HPDE6-E6E7 (cell line): ENCODE data around the gene MCF2L.

Source experiments
- DNase-seq: peaks from one replicate; pipeline ENCODE4 v3.0.0; 2011; ENCODE audit warnings: missing footprints; ENCODE audit errors: extremely low spot score

Gene MCF2L

DNA sequence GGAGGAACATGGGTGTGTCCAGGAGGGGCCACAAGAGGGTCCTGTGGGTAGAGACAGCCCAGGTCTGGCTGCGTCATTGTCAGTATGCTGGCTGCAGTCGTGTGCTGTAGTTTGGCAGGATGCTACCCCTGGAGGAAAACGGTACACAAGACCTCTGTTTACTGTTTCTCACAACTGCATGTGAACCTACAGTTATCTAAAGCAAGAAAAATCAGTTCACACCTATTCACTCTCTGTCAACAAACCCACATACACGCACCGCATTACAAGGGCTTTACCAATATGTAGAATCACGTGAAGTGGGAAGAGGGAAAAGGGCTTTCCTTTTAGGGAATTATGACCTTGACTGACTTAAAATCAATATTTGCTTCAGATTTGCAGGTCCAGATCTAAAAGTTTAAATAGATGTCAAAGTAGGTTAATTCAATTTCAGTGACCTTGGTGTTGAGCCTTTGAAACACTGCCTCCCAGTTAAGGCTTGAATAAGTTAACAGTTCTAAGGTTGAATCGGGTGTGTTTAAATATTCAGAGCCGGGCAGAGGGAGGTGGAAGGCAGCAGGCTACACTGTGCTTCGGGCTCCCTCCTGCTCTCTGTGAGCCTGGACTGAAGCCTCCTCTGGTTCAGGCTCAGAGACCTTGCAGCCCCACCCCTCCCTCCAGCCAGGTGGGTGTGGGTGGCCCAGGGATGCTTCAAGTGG, 17.2 kb upstream of the MCF2L start:
- DNase-seq = no peak

DNA sequence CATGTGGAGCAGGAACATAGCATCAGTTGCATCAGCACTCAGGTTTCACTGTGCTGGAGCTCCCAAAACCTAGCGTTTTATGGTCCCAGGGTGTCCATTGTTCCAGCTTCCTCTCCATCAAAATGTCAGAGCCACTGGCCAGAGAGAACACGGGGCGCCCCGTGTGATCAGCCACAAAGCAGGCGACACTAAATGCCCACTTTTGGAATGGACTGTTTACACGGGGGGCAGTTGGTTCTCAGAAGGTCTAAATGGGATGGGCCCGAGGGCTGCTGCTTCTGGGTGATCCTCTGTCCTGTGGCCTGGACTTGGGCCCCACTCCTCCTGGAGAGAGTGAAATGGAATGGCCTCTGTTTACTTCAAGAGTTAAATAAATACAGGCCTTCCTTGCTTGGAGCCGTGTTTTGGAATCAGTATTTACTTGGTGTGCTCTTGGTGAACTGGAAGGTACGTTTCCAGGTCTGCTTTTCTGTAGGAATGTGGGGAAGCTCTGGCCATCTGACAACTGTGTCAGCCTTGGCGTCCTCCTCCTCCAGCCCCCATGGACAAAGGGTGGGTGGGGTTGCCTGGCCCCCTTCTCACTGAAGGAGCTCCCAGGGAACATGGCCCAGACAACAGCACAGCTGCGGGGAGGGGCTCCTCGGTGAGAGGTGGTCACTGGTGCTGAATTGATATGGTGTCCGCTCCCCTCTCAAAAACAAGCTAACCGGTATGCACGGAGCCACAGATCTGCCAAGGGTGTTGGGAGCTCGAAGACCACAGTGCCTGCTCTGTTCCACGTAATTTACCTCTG, 16.1 kb upstream of the MCF2L start:
- DNase-seq = no peak

DNA sequence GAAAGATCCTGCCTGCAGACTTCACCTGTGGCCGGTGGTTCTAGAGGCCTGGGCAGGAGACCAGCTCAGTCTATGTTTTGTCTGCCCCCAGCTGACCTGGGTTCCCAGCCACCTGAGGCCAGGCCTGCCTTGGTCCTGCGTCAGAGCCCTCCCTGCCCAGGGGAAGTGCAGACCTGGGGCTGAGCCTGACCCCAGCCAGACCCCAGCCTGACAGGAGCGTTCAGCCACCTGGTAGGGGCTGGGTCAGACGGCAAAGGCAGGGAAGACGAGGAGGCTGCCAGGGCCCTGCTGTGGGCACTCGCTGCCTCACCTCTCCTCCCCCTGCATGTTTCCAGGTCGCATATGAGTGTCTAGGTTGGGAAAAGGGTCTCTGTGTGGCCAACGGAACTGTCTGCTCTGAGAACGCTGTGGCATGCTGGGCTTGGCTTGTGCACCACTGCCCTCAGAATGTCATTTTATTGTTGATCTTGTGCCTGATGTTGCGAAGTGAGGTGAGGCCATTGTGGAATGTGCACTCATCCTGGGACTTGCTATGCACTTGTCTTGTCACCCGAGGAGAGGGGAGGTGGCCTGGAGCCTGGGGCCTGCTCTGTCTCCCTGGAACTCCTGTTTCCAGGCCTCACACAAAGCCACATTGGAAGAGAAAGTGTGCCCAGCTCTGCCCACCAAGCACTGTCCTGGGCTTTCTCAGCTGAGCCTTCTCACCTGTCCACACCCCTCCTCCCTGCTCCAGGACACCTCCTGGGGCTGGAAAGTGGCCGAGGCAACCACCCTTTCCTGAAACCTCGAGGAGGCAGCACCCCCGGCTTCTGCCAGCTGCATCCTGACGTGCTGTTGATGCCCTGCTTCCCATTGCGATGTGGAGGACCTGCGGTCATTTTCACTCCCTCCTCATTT, 15.2 kb upstream of the MCF2L start:
- DNase-seq = no peak

DNA sequence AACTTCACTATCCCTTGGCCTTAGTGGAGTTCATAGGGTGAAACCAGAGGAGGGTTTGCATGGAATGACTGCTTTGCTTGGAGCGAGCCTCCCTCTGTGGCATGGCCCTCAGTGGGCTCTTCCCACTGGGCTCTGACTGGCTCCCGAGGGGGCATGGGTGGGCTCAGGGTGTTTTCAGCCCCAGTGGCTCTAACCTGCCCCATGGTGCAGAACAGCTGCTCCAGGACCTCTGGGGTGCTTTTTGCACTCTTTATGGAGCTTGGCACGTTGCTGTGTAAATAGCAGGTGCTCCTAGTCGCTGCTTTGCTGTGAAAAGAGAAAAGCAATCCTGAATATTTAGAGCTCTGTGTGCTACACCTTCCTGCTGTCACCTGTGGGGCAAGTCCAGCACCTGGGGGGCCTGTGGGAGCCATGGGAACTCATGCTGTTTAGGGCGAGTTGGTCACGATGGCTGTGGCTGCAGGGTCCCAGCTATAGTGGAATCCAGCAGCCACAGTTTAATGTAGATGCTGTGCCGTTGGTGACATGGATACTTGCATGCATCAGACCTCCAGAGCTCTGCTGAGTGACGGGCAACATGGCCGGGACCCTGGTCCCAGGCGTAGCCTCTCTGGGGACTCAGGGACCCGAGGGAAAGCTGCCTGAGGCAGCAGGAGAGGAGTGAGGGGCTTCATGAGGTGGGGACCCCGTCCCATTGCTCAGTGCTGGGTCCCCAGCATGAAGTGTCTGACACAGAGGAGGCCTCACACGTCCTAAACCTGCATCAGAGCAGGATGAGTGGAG, 14.3 kb upstream of the MCF2L start:
- no peak for DNase-seq

DNA sequence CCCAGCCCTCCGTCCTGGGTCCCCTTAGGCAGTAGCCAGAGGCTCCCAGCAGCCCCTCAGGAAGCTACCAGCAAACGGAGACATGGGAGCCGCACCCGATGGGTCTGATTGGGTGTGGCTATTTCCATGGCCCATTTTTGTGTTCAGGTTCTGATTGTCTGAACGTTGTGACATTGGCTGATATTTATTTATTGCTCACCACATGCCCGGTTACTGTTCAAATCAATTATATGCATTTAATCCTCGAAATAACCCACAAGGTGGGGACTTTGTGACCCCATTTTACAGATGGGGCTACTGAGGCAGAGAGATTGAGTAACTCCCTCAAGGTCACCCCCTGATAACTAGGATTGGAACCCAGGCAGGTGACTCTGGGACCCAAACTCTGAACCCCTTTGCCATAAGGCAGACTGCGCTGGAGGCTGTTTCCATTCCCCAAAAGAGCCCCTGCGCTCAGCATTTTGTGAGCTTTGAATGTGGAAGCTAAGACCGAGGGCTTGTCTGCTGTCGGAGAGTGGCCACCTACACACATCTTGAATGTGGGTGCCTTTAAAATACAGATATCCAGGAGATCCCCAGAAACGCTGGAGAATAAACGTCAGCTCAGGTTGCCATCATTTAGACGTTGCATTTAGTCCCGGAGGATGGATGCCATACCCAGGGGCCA, 13.6 kb upstream of the MCF2L start:
- no peak for DNase-seq

DNA sequence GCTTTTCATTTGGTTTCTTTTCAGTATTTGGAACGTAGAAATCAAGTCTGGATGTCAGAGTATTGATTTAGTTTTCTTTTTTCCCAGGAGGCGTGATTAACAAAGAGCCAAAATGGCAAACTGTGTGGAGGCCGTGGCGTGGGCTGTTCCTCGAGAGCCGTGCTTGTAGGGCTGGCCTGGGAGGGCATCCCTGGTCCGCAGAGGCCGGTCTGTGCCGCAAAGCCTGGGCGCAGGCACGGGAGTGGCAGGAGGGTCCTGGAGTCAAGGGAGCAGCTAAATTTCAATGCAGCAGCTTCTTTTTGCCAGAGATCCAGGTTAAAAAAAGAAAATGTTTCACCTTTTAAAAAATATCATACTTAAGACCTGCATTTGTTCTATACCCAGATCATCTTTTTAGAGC, 13.1 kb upstream of the MCF2L start:
- no peak for DNase-seq

DNA sequence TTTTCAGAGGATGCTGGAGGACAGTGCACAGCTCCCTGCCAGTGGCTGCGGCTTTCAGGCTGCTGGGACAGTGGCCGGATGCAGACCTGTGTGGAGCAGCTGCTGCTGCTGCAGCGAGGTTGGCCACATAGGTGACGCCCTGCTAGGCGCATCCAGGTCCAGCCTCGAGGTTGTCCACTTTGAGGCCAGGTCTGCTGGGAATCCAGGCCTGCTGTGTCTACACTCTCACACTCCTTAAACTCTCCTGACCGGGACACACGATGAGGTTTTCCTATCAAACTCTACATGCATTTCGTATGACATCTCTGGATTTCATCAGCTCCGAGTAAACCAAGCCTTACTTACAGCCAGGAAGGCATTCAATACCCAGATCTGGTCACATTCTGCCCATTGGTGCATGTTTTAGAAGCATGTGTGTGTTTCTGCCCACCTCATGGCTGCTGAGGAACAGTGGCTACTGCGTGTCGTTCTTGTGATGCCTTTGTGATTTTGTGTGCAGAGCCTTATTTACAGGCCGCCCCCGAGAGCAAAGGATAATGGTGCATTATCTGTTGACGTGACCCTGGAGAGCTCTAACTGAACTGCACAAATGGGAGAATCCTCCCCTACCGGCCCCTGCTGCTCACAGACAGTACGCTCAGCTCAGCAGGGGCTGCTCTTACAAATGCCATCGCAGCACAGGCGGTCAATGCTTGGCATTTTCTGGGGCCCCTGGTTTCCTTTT, 12.3 kb upstream of the MCF2L start:
- no peak for DNase-seq

DNA sequence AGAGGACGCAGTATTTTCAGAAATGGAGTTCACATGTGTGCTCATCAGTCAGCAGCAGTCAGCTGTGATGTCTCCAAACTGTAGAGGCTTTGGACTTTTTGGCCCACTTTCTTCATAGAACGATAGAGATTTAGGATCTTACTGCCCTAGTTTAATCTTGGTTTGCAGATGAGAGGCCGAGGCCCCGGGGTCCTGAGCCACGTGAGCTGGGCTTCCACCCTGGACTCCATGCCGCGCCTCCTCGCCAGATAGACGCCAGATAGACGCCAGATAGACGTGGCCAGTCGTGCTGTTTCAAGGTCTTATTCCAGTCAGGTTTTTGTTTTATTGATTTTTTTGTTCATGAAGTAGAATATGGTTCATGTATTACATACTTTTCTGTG, 11.7 kb upstream of the MCF2L start:
- no peak for DNase-seq

DNA sequence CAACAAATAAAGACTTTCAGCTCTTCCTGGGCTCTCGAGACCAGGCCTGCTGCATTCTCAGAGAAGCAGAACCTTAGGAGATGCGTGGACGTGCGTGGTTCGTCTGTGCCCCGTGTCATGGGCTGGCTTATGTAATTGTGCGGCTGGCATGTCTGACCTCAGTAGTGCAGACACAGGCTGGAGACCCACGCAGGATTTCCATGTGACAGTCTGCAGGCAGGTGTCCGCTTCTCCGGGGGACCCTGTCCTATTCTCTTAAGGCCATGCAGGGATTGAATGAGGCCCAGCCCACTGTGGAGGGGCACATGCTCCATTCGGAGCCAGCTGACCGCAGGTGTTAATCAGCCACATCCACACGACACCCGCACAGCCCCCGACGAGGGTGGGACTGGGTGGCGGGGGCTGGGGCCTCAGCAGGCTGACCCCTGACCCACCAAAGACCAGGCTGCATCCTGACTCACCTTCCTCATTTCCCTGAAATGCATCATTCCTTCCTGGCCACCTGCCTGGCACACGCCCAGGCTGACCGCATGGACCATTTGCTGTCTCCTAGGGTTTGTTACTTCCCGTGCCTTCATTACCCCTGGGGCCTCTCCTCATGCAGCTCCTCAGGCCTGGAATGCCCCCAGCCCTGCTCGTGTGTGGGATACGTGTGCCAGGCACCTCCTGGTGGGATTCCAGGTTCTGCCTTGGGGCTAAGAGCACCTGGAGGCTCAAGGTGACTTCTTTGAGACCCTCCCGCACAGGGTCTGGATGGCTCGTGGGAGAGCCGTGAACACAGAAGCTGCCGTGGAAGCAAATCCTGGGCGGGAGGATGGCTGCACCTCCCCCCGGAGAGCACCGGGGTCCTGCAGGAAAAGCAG, 10.7 kb upstream of the MCF2L start:
- DNase-seq = no peak

DNA sequence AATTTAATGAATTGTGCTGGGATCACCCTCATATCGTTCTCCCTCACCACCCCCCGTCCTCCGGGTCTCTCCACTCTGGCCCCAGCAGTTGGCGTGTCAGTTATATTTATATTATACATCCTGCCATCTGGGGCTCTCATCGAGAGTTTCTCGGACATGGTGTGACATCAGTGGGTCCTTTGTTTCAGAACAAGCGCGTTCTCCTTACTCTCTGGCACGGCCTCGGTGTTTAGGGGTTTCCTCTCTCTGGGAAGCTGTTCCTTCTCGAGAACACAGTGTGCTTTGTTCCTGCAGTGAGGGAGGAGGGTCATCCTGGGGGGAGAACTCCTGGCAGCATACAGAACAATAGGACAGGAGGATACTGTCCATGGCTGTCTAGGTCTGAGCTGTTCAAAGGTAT, 9.8 kb upstream of the MCF2L start:
- no peak for DNase-seq

DNA sequence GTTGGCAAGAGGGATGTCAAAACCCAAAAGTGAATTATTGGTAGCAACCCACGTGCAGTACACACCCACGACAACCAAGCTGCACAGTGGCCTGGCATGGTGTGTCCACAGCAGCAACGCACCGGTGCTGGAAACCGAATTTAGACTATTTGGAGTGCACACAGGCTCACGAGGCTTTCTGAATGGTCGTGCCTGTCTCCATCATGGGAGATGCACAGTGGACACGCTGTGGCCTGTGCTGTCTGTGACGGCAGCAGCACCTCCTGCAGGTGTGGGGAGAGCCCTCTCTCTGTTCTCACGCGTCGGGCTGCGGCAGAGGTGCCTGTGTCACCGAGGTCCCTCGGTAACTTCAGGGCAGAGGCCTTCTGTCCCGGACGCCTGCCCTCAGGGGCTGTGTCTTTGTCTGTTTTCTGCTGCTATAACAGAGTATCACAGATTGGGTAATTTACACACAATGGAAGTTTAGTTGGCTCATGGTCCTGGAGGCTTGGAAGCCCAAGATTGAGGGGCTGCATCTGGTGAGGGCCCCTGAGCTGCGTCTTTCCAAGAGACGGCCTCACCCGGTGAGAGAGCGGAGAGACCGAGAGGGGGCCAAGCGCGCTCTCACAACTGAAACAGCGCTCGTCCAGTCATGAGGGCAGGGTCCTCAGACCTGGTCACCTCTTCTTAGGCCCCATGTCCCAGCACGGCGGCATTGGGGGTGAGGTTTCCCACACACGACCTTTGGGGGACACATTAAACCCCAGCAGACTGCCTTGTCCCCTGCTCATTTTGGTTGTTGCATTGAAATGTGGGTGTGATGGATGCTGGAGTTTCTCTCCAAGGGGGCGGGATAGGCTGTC, 9.1 kb upstream of the MCF2L start:
- no peak for DNase-seq

DNA sequence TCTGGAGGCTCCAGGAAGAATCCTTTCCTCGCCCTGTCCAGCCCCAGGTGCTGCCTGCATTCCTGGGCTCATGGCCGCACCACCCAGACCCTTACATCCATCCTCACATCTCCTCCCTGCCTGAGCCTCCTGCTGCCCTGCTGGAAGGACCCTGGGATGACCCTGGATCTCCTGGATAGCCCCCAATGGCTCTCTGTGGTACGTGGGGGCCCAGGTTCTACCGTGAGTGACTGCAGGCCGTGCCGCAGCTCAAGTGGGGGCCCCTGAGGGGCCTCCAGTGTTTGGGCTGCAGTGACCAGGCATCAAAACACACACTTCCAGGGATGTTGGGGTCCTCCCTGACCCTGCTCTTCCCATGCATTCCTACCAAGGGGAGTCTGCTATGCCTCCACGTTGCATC, 8.3 kb upstream of the MCF2L start:
- no peak for DNase-seq

DNA sequence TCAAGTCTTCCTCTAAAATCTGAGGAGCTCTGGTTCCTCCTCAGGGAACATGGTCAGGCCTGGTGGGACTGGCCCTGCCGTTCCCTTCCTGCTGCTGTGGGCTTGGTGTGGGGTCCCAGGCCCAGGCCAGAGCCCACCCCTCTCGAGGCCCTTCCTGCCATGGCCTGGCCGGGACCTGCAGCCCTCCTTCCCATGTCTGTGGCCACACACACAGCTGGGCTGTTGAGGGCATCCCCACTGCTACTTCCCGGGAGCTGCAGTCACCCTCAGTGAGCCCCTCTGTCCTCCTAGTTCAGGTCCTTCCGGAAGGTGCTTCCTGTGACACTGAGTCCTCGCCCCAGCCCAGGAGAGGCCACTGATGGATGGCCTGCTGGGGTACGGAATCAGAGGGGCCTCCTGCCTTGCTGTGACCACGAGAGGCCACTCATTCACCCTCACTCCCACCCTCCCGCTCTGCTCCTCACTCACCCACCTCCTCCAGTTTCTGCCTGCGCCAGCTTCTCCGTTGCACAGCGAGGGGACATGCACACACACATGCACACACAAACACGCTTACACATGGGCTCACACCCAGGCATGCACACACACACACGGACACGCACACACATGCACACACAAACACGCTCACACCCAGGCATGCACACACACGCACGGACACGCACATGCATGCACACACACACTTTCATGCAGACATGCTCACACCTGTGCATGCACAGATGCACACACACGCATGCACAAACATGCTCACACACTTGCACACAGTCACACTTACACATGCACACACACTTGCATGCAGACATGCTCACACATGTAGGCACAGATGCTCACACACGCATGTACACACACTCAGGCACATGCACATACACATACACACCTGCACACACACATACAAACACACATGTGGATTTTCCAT, 7.3 kb upstream of the MCF2L start:
- DNase-seq = no peak

DNA sequence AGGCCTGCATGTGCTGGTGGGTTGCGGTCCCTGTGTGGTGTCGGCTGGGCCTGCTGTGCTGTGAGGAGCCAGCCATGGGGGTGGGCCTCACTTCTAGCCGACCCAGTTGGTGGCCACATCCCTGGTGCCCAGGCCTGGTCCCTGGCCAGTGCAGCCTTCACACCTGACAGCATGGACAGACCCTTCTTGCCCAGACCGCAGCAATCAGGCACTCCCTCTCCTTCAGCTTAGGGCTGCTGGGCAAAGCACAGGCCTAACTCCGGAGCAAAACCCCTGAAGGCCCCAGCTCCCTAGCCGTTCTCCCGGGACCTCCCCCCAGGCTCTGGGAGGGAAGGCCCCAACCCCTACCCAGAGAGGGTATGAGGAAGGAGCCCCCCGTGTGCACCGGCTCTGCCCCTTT, 6.6 kb upstream of the MCF2L start:
- no peak for DNase-seq

DNA sequence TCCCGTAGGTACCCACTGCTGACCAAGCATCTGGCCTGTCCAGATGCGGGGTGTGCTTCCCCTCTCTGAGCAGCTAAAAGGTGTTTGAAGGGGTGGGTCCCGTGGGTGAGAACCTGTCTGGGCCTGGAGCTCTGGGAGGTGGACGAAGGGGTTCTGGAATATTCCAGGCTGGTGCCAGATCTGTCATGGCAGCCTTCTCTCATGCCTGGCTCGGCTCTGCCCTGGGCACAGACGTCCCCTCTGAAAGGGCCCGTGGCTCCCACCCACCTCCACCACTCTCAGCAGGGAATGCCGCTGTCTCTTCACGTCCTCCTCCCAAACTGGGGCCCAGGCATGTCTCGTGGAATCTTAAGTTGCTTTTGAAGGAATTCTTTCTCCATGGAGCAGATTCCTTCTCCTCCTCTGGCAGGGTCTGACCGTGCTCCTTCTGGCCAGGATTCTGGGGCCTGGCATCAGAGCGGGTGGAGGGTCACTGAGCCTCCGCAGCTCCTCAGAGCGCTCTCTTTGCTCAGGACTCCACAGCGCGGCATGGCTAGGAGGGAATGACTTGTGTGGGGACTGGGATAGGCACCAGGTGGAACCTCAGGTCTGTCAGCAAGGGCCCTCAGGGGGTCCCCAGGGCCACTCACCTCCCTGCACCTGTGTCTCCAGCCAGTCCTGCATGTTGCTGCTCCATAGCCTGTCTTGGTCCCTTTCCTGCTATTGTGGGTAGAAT, 5.9 kb upstream of the MCF2L start:
- DNase-seq = no peak

DNA sequence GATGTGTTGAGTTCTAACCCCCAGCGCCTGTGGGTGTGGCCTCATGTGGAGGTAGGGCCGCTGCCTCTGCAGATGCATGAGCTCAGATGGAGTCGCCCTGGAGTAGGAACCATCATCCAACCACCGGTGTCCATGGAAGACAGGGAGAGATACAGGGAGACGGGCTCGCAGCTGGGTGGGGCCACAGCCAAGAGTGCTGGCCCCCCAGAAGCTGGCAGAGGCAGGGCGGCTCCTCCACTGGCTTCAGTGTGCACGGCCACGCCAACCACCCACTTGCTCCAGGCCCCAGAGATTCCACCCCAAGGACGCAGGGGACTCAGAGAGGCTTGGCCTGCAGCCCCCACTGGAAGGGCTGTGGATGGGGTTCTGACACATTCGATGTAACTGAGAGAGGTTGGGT, 5.4 kb upstream of the MCF2L start:
- DNase-seq = no peak

DNA sequence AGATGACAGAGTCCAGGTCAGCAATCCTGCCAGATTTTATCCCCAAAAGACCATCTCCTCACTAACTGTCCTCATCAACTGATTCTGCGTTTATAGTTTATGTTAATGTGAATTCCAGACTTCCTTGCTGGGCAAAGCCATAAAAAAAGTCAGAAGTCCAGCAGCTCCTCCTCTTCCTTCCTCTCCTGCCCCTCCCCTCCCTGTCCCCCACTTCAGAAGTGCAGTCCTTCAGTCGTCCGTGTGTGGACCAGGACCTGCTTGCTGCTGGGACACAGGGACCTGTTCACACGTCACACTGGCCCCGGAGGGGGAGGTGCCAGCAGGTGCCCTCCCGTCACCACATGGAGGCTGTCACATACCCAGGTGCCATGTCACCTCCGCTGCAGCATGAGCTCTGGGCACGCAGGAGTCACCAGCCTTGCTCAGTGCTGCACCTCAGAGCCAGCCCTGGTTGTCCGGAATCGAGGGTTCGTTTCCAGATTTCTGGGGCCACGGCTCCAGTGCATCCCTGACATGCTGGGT, 4.0 kb upstream of the MCF2L start:
- no peak for DNase-seq
